GM18520 (cell line): Measurements from ENCODE around the gene GPX4.
A peak's percentile ranks its signal among the peaks of the same experiment; 100 is the strongest.

Source experiments
- ATAC-seq: cut with Tn5 transposase; IDR thresholded peaks from one replicate; pipeline ENCODE4 v1.9.1; 2021; ENCODE audit not compliant: unreplicated experiment

GPX4 gene

DNA sequence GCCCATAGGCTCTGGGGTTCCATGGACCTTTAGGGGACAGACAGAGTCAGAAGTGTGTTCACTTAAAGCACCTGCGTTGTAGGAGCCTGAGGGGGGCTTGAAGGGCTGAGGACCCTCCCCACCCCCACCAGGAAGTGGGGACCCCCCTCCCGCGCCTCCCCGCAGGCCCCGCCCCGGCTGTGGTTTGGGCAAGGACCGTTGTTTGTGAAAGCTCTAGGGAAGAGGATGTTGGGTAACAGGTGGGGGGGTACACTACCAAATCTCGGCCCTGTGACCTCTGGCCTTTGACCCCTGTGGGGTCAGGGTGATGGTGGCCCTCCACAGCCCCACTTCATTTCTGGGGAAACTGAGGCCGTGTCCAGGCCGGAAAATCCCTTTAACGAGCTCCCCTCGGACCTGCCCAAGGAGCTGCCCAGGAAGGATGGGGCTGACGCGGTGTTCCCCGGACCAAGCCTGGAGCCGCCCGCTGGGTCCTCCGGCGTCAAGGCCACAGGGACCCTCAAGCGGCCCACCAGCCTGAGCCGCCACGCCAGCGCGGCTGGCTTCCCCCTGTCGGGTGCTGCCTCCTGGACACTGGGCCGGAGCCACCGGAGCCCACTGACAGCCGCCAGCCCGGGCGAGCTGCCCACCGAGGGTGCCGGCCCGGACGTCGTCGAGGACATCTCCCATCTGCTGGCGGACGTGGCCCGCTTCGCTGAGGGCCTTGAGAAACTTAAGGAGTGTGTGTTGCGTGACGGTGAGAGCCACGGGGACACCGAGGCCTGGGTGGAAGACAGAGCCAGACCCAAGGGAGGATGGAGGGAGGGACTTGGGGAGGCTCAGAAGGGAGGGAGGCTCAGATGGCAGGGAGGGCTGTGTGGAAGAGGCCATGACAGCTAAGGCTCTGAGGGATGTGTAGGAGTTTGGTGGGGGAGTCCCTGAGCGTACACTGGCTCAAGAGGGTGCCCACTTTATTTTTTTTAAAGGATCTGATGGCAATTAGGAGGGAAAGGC lies 35.5 kb upstream of the GPX4 start:
- no peak for ATAC-seq

GRCh38 chr19:1069009-1069779 lies 34.6 kb upstream of the GPX4 start:
- ATAC-seq: no peak

GRCh38 chr19:1070576-1070930 lies 33.2 kb upstream of the GPX4 start:
- ATAC-seq: no peak

GRCh38 chr19:1070931-1071791 lies 32.6 kb upstream of the GPX4 start:
- ATAC-seq: no peak

DNA sequence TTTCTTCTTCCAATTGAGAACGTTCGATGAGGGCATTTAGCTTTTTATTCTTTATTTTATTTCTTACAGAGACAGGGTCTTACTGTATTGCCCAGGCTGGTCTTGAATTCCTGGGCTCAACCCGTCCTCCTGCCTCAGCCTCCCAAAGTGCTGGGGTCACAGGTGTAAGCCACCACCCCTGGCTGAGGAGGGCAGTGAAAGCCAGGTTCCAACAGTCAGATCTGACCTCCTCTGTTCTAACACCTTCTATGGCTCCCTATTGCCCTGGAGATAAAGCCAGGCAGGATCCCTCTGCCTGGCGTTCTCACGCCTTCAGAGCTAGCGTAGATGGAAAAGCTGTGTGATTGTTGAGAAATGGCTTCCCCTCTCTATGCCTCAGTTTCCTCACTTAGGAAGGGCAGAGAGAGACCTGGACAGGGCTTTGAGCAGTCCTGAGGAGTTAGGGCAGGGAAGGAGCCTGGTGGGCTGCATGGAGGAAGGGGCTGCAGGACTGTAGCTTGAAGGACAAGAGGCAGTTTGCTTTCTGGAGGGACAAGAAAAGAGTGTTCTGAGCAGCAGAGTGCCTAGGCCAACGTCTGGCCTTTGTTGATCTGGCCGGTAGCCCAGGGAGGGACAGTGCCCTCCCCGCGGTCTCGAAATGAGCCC lies 31.3 kb upstream of the GPX4 start:
- no peak for ATAC-seq

- no peak for ATAC-seq
Measured at GRCh38 chr19:1073063-1073955, 30.5 kb upstream of the GPX4 start.

DNA sequence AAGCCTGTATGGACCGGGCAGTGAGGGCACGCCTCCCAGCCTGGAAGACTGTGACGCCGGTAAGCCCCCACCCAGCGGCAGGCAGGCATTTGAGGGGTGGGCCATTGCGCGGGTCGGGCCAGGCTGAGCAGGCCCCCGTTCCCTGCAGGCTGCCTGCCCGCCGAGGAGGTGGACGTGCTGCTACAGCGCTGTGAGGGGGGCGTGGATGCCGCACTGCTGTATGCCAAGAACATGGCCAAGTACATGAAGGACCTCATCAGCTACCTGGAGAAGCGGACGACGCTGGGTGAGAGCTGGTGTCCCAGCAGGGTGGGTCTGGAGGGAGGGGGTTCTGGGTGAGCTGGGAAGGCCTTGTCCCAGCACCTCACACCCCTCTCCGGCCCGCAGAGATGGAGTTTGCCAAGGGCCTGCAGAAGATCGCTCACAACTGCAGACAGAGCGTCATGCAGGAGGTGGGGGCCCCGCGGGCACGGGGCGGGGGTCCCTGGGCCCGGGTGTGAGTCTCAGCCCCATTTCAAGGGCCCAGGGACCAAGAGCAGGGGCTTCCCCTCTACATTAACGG lies 29.8 kb upstream of the GPX4 start:
- ATAC-seq: no peak

GRCh38 chr19:1074544-1075283 lies 29.1 kb upstream of the GPX4 start:
- no peak for ATAC-seq

GRCh38 chr19:1076046-1076386 lies 27.8 kb upstream of the GPX4 start:
- ATAC-seq: no peak

GRCh38 chr19:1076951-1077350 lies 26.8 kb upstream of the GPX4 start:
- ATAC-seq: peak; percentile 61

DNA sequence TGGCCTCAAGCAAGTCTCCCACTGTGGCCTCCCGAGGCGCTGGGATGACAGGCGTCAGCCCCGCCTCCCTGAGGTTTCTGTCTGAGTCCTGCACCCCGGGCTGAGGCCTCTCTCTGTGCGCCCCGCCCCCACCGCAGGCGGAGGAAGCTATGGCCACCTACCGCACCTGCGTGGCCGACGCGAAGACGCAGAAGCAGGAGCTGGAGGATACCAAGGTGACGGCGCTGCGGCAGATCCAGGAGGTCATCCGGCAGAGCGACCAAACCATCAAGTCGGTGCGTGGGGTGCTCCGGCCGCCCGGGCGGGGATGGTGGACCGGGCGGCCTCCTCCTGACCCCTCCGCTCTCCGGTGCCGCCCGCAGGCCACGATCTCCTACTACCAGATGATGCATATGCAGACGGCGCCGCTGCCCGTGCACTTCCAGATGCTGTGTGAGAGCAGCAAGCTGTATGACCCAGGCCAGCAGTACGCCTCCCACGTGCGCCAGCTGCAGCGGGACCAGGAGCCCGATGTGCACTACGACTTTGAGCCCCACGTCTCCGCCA lies 24.2 kb upstream of the GPX4 start:
- ATAC-seq: no peak

DNA sequence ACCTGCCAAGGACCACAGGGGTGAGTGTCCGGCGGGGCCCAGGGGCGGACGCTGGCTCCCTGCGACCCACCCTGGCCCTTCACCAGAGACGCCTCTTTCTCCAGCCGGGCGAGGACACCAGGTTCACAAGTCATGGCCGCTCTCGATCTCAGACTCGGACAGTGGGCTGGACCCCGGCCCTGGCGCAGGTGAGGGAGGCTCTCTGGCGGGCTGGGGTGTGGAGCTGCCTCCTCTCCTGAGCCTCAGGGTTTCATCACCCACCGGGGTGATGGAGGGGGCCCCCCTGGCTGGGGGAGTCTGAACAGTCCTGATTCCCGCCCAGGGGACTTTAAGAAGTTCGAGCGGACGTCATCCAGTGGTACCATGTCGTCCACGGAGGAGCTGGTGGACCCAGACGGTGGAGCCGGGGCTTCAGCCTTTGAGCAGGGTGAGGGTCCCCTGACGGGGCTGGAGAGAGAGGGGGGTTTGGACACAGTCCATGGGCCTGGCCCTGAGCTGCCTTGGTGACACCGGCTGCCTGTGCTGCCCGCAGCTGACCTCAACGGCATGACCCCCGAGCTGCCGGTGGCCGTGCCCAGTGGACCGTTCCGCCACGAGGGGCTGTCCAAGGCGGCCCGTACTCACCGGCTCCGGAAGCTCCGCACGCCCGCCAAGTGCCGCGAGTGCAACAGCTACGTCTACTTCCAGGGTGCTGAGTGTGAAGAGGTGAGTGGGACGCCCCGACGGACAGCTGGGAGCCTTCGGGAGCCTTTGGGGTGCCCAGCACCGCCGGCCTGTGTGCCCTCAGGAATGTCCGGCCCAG lies 23.2 kb upstream of the GPX4 start:
- ATAC-seq: no peak

DNA sequence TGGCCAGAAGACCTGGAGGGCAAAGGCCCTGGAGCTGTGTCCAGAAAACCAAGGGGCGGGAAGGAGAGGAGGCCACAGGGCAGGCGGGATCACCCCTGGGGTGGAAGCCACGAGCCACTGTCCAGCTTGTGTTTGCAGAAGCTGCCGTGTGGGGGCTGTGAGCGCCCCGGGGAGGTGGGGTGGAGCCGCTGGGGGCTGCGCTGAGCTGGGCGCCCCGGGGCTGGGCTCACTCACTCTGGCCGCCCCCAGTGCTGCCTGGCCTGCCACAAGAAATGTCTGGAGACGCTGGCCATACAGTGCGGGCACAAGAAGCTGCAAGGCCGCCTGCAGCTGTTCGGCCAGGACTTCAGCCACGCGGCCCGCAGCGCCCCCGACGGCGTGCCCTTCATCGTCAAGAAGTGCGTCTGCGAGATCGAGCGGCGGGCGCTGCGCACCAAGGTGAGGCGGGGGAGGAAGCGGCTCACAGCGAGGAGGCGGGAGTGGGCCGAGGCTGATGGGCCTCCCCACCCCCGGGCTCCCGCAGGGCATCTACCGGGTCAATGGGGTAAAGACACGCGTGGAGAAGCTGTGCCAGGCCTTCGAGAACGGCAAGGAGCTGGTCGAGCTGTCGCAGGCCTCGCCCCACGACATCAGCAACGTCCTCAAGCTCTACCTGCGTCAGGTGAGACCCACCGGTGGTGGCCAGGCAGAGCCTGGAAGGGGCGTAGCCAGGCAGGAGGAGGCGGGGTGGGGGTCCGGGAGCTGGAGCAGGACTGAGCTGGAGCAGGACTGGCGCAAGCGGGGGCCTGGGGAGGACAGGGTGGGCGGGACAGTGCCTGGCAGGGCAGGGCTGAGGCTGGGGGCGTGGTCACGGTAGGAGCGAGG lies 22.3 kb upstream of the GPX4 start:
- no peak for ATAC-seq

GRCh38 chr19:1082165-1082927 lies 21.4 kb upstream of the GPX4 start:
- ATAC-seq: no peak

DNA sequence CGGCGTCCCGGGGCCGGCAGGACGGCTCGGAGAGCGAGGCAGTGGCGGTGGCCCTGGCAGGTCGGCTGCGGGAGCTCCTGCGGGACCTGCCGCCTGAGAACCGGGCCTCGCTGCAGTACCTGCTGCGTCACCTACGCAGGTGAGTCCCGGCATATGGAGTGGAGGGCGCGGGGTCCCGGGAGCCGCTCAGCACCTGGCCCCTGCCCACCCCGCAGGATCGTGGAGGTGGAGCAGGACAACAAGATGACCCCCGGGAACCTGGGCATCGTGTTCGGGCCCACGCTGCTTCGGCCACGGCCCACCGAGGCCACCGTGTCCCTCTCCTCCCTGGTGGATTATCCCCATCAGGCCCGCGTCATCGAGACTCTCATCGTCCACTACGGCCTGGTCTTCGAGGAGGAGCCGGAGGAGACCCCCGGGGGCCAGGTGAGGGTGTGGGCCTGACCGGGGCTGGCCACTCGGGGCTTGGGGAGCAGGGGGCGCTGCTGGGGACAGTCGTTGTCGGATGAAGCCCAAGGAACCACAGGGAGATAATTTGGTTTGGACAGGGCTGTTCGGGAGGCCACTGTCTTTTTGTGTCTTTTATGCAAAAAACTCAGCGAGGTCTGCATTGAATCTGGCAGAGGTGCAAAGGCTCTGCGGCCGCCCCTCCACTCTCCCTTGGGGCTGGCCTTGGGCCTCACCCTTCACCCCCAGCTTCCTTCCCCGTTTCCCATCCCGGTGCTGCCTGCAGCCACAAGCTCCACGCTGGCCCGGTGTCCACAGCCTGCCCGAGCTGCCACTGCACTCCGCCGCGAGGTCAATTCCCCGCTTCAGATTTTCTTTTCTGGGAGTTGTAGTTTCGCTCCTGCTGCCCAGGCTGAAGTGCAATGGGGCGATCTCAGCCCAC lies 20.6 kb upstream of the GPX4 start:
- ATAC-seq: no peak
